Keratinocyte (primary cell): ENCODE results near the gene MUL1. TPM values are rescaled to one million over a fixed set of nuclear protein-coding genes. Genes with fewer than 3 reads are reported as not detected.

Experiments
- DNase-seq: peaks from one replicate; pipeline ENCODE4 v3.0.0-alpha.2; 2011; ENCODE audit warnings: low read depth, missing footprints, low spot score
- FAIRE-seq: peaks from 2 replicates; lab custom pipeline; 2011; peaks lifted over from hg19 to GRCh38; lab: Jason Lieb, UNC
- H2AFZ ChIP-seq: 2 replicates; pipeline ENCODE4 v1.6.0; 2012; ENCODE audit warnings: low read length, control low read depth, inconsistent platforms; ENCODE audit not compliant: control insufficient read depth
- H3K27ac ChIP-seq: 2 replicates; pipeline ENCODE4 v1.5.1; 2011; ENCODE audit warnings: low read length; ENCODE audit not compliant: control insufficient read depth, insufficient read depth
- H3K27me3 ChIP-seq: 3 replicates; pipeline ENCODE4 v1.6.0; 2011; ENCODE audit warnings: low read length; ENCODE audit not compliant: control insufficient read depth, insufficient read depth; ENCODE audit errors: extremely low read depth
- H3K36me3 ChIP-seq, 2 experiments: 2 replicates in 1 of 2; 3 replicates in 1 of 2; pipeline ENCODE4 v1.5.1; 2011; ENCODE audit warnings: low read length in 2 of 2, mild to moderate bottlenecking in 1 of 2; ENCODE audit not compliant: control insufficient read depth in 2 of 2, insufficient read depth in 2 of 2; ENCODE audit errors: extremely low read depth in 1 of 2
- H3K4me1 ChIP-seq: 3 replicates; pipeline ENCODE4 v1.5.1; 2011; ENCODE audit warnings: low read length; ENCODE audit not compliant: control insufficient read depth, insufficient read depth; ENCODE audit errors: extremely low read depth
- H3K4me2 ChIP-seq: 3 replicates; pipeline ENCODE4 v1.6.0; 2011; ENCODE audit warnings: low read depth, low read length; ENCODE audit not compliant: control insufficient read depth, insufficient read depth; ENCODE audit errors: extremely low read depth
- H3K4me3 ChIP-seq, 3 experiments: fragments of 200-600 bp in 1 of 3; sonication (generic) in 1 of 3; 2 replicates in 2 of 3; 3 replicates in 1 of 3; pipeline ENCODE4 v1.5.1; 2011 to 2016; ENCODE audit warnings: low read length in 3 of 3, mild to moderate bottlenecking in 3 of 3, control low read depth in 2 of 3, inconsistent platforms in 1 of 3, low read depth in 1 of 3, mixed read lengths in 1 of 3, mixed run types in 1 of 3, moderate library complexity in 1 of 3; ENCODE audit not compliant: control insufficient read depth in 2 of 3, insufficient read depth in 2 of 3; ENCODE audit errors: extremely low read depth in 1 of 3
- H3K79me2 ChIP-seq: 2 replicates; pipeline ENCODE4 v1.6.0; 2012; ENCODE audit warnings: low read length; ENCODE audit not compliant: control insufficient read depth, insufficient read depth
- H3K9ac ChIP-seq: 3 replicates; pipeline ENCODE4 v1.6.0; 2011; ENCODE audit warnings: low read length; ENCODE audit not compliant: control insufficient read depth, insufficient read depth; ENCODE audit errors: extremely low read depth
- H3K9me1 ChIP-seq: 3 replicates; pipeline ENCODE4 v1.6.0; 2011; ENCODE audit warnings: low read length; ENCODE audit not compliant: control insufficient read depth, insufficient read depth; ENCODE audit errors: extremely low read depth
- H3K9me3 ChIP-seq: 2 replicates; pipeline ENCODE4 v1.5.1; 2012; ENCODE audit warnings: low read depth, low read length; ENCODE audit not compliant: control insufficient read depth
- H4K20me1 ChIP-seq: 3 replicates; pipeline ENCODE4 v1.6.0; 2011; ENCODE audit warnings: low read length; ENCODE audit not compliant: control insufficient read depth, insufficient read depth; ENCODE audit errors: extremely low read depth
- CTCF ChIP-seq, 3 experiments: IDR thresholded peaks in 1 of 3; conservative IDR thresholded peaks in 1 of 3; optimal IDR thresholded peaks in 1 of 3; 2 replicates in 2 of 3; 3 replicates in 1 of 3; pipeline versions ENCODE3 to v1.5.1; 2011; ENCODE audit warnings: low read length in 3 of 3, mild to moderate bottlenecking in 3 of 3, moderate library complexity in 2 of 3, control low read depth in 1 of 3, inconsistent platforms in 1 of 3; ENCODE audit not compliant: insufficient read depth in 2 of 3; ENCODE audit errors: extremely low read depth in 1 of 3
- EZH2 ChIP-seq: IDR thresholded peaks from one replicate; pipeline ENCODE4 v1.6.1; 2012; ENCODE audit warnings: inconsistent platforms, mild to moderate bottlenecking, low read length, moderate library complexity
- dilution Hi-C: fragments of 300-500 bp; cut with MboI; formaldehyde crosslinking; loops from one replicate; pipeline ENCODE4 v1.7.0; 2020; ENCODE audit warnings: low sequenced_read_pairs; ENCODE audit not compliant: extremely low pct_ligation_motif_present
- polyA plus RNA-seq, 5 experiments: library from polyadenylated mRNA; depleted of rRNA in 3 of 5; stranded (reverse) in 3 of 5; stranded (forward) in 1 of 5; unstranded in 1 of 5; fragments of >200 nt; gene quantifications; 1 replicate in 1 of 5; 2 replicates in 3 of 5; 3 replicates in 1 of 5; pipeline versions ENCODE4 v1.2.1 to v1.2.3, GENCODE V29; 2011 to 2012; ENCODE audit warnings: missing spikeins in 2 of 5, low read depth in 1 of 5, low replicate concordance in 1 of 5

Gene MUL1
- polyA plus RNA-seq, 1 donor (not counting 4 experiments of a cell fraction or from before 2014, with no cell fraction given): 28.2 TPM

- dilution Hi-C loops: no loop called here
- H3K79me2 ChIP-seq: no peaks in the 10 kb centered on the region
- peaks cover 38% of the 10 kb centered on the region for H3K27me3 ChIP-seq
- no peak overlapping the region for H3K4me3 ChIP-seq
- H3K4me1 ChIP-seq: no peaks in the 10 kb centered on the region
- H4K20me1 ChIP-seq: no peaks in the 10 kb centered on the region
- H3K36me3 ChIP-seq: no peaks in the 10 kb centered on the region
- H3K9ac ChIP-seq: no peak overlapping the region
- no peak overlapping the region for H3K4me2 ChIP-seq
- H3K27ac ChIP-seq: no peak overlapping the region
- H2AFZ ChIP-seq: no peak overlapping the region
- DNase-seq: no peak
- no peak for FAIRE-seq
- no peaks in the 10 kb centered on the region for H3K9me1 ChIP-seq
- no peaks in the 10 kb centered on the region for H3K9me3 ChIP-seq
- TF ChIP-seq EZH2: no peak
- no peak for TF ChIP-seq CTCF (optimal IDR thresholded peaks at IDR 0.05 in 1 of 3, IDR thresholded peaks at IDR 0.05 in 1 of 3, conservative IDR thresholded peaks at IDR 0.05 in 1 of 3; ENCODE audit: extremely low read depth in 1 of 3, insufficient read depth in 2 of 3, low read length in 3 of 3)
Observed at GRCh38 chr1:20466273-20466672, 41.7 kb downstream of the MUL1 start.

- dilution Hi-C loops: no loop called here
- H3K4me3 ChIP-seq: no peak overlapping the region
- TF ChIP-seq CTCF (optimal IDR thresholded peaks at IDR 0.05 in 1 of 3, IDR thresholded peaks at IDR 0.05 in 1 of 3, conservative IDR thresholded peaks at IDR 0.05 in 1 of 3; ENCODE audit: extremely low read depth in 1 of 3, insufficient read depth in 2 of 3, low read length in 3 of 3) (no peak), EZH2 (no peak)
- no peaks in the 10 kb centered on the region for H3K79me2 ChIP-seq
- H3K9me3 ChIP-seq: no peaks in the 10 kb centered on the region
- no peak overlapping the region for H2AFZ ChIP-seq
- DNase-seq (no peak), FAIRE-seq (no peak)
- no peaks in the 10 kb centered on the region for H4K20me1 ChIP-seq
- no peaks in the 10 kb centered on the region for H3K4me1 ChIP-seq
- H3K4me2 ChIP-seq: no peak overlapping the region
- H3K36me3 ChIP-seq: no peaks in the 10 kb centered on the region
- no peaks in the 10 kb centered on the region for H3K9me1 ChIP-seq
- H3K27ac ChIP-seq: no peak overlapping the region
- H3K9ac ChIP-seq: no peak overlapping the region
- H3K27me3 ChIP-seq: peaks cover 38% of the 10 kb centered on the region
Observed at GRCh38 chr1:20465187-20465586, 42.8 kb downstream of the MUL1 start.
